IMR-90 (cell line): ENCODE data around the gene ZNF746. TPM values are rescaled to one million over a fixed set of nuclear protein-coding genes. Genes with fewer than 3 reads are reported as not detected.

Source experiments
- ATAC-seq: fragments of 200-7000 bp; cut with Tn5 transposase; 2 replicates; pipeline ENCODE4 v1.9.1; 2020; ENCODE audit warnings: low read depth, mild to moderate bottlenecking, moderate library complexity
- BruUV-seq: library from RNA; stranded (reverse); fragments of 400-500 nt; replicated peaks from 2 replicates; lab custom pipeline; 2021; lab: Mats Ljungman, UMichigan
- CTCF ChIA-PET: fragments of 300-600 bp; formaldehyde crosslinking; extraction: SDS; loops from one replicate; lab custom pipeline; 2021; ENCODE audit warnings: antibody characterized with exemption; lab: Yijun Ruan, JAX
- POLR2A ChIA-PET: fragments of 300-600 bp; sonication (Branson Sonifier 250); formaldehyde crosslinking; loops from one replicate; lab custom pipeline; 2022; ENCODE audit warnings: antibody characterized with exemption; ENCODE audit not compliant: unreplicated experiment; lab: Charles Lee
- DNase-seq: peaks from one replicate; pipeline ENCODE4 v3.0.0; 2013
- H2AFZ ChIP-seq: replicated peaks from 2 replicates; pipeline ENCODE3; 2013; ENCODE audit warnings: low read length, mild to moderate bottlenecking; ENCODE audit not compliant: poor library complexity
- H2AK5ac ChIP-seq: 2 replicates; pipeline ENCODE4 v1.6.1; 2013; ENCODE audit warnings: low read depth, low read length, inconsistent platforms
- H2AK9ac ChIP-seq: replicated peaks from 2 replicates; pipeline ENCODE3; 2013; ENCODE audit warnings: mild to moderate bottlenecking, low read depth, low read length, moderate library complexity; ENCODE audit not compliant: poor library complexity
- H2BK120ac ChIP-seq: 2 replicates; pipeline ENCODE4 v1.6.1; 2013; ENCODE audit warnings: low read depth, low read length, inconsistent platforms
- H2BK15ac ChIP-seq: 3 replicates; pipeline ENCODE4 v1.6.1; 2013; ENCODE audit warnings: low read depth, low read length, inconsistent platforms
- H2BK20ac ChIP-seq: 2 replicates; pipeline ENCODE4 v1.6.1; 2013; ENCODE audit warnings: low read depth, mild to moderate bottlenecking, inconsistent platforms, low read length, moderate library complexity
- H2BK5ac ChIP-seq: 2 replicates; pipeline ENCODE4 v1.6.1; 2013; ENCODE audit warnings: mild to moderate bottlenecking, low read depth, low read length, inconsistent platforms; ENCODE audit not compliant: poor library complexity, severe bottlenecking
- H3K14ac ChIP-seq: replicated peaks from 2 replicates; pipeline ENCODE4 v1.6.1; 2013; ENCODE audit warnings: low read depth, low read length, inconsistent platforms
- H3K18ac ChIP-seq: 2 replicates; pipeline ENCODE4 v1.6.1; 2013; ENCODE audit warnings: low read depth, low read length, control low read depth
- H3K23ac ChIP-seq: 2 replicates; pipeline ENCODE4 v1.6.1; 2013; ENCODE audit warnings: low read depth, low read length, inconsistent platforms
- H3K27ac ChIP-seq: 2 replicates; pipeline ENCODE4 v1.5.1; 2013; ENCODE audit warnings: mild to moderate bottlenecking, control low read depth, low read length; ENCODE audit not compliant: insufficient read depth
- H3K27me3 ChIP-seq: 2 replicates; pipeline ENCODE4 v1.6.1; 2013; ENCODE audit warnings: low read length; ENCODE audit not compliant: control insufficient read depth, insufficient read depth
- H3K36me3 ChIP-seq: 2 replicates; pipeline ENCODE4 v1.6.1; 2013; ENCODE audit warnings: low read length, mixed read lengths; ENCODE audit not compliant: control insufficient read depth, insufficient read depth
- H3K4ac ChIP-seq: 2 replicates; pipeline ENCODE4 v1.6.1; 2013; ENCODE audit warnings: low read depth, low read length, inconsistent platforms
- H3K4me1 ChIP-seq: 2 replicates; pipeline ENCODE4 v1.6.1; 2013; ENCODE audit warnings: low read length, mixed read lengths; ENCODE audit not compliant: control insufficient read depth, insufficient read depth
- H3K4me2 ChIP-seq: 2 replicates; pipeline ENCODE4 v1.6.1; 2013; ENCODE audit warnings: low read depth, mild to moderate bottlenecking, control low read depth, low read length, moderate library complexity
- H3K4me3 ChIP-seq: 2 replicates; pipeline ENCODE4 v1.5.1; 2013; ENCODE audit warnings: low read depth, mild to moderate bottlenecking, control low read depth, low read length, moderate library complexity; ENCODE audit not compliant: insufficient read depth
- H3K56ac ChIP-seq: 2 replicates; pipeline ENCODE4 v1.6.1; 2013; ENCODE audit warnings: low read length, inconsistent platforms; ENCODE audit not compliant: insufficient read depth; ENCODE audit errors: extremely low read depth
- H3K79me1 ChIP-seq, 2 experiments: 2 replicates each; pipeline ENCODE4 v1.6.1; 2013; ENCODE audit warnings: low read length in 2 of 2, inconsistent platforms in 1 of 2, low read depth in 1 of 2
- H3K9ac ChIP-seq: 2 replicates; pipeline ENCODE4 v1.6.1; 2013; ENCODE audit warnings: low read depth, low read length, control low read depth
- H3K9me1 ChIP-seq: 2 replicates; pipeline ENCODE4 v1.6.1; 2013; ENCODE audit warnings: low read length, inconsistent platforms; ENCODE audit not compliant: insufficient read depth
- H3K9me3 ChIP-seq: 2 replicates; pipeline ENCODE4 v1.6.1; 2013; ENCODE audit warnings: low read length; ENCODE audit not compliant: control insufficient read depth, insufficient read depth
- H4K20me1 ChIP-seq: 2 replicates; pipeline ENCODE4 v1.6.1; 2013; ENCODE audit warnings: low read length, inconsistent platforms; ENCODE audit not compliant: insufficient read depth
- H4K5ac ChIP-seq: 2 replicates; pipeline ENCODE4 v1.6.1; 2013; ENCODE audit warnings: mild to moderate bottlenecking, low read depth, low read length, control low read depth
- H4K8ac ChIP-seq, 2 experiments: 2 replicates each; pipeline ENCODE4 v1.6.1; 2013; ENCODE audit warnings: low read depth in 2 of 2, low read length in 2 of 2, control low read depth in 1 of 2, inconsistent platforms in 1 of 2
- H4K91ac ChIP-seq: 2 replicates; pipeline ENCODE4 v1.6.1; 2013; ENCODE audit warnings: low read depth, low read length, inconsistent platforms; ENCODE audit not compliant: insufficient read depth
- BHLHE40 ChIP-seq: fragments of 150-350 bp; IDR thresholded peaks from 2 replicates; pipeline ENCODE4 v1.6.1; 2016; ENCODE audit warnings: mild to moderate bottlenecking, low read depth, low read length
- CEBPB ChIP-seq: IDR thresholded peaks from 2 replicates; pipeline ENCODE4 v1.6.1; 2012; ENCODE audit warnings: low read depth, low read length, improper control_type of control experiment
- CHD1 ChIP-seq: IDR thresholded peaks from 2 replicates; pipeline ENCODE4 v1.6.1; 2012; ENCODE audit warnings: low read depth, low read length, improper control_type of control experiment
- ELK1 ChIP-seq: fragments of 150-350 bp; IDR thresholded peaks from 2 replicates; pipeline ENCODE4 v1.6.1; 2016; ENCODE audit warnings: low read depth, mild to moderate bottlenecking, low read length, moderate library complexity, borderline replicate concordance
- FOS ChIP-seq: fragments of 150-350 bp; IDR thresholded peaks from 2 replicates; pipeline ENCODE4 v1.6.1; 2016; ENCODE audit warnings: low read depth, low read length
- MAFK ChIP-seq: IDR thresholded peaks from 2 replicates; pipeline ENCODE4 v1.6.1; 2012; ENCODE audit warnings: low read depth, low read length, improper control_type of control experiment
- MAZ ChIP-seq: IDR thresholded peaks from 2 replicates; pipeline ENCODE4 v1.6.1; 2012; ENCODE audit warnings: low read depth, mild to moderate bottlenecking, low read length, improper control_type of control experiment, moderate library complexity, borderline replicate concordance
- MXI1 ChIP-seq: IDR thresholded peaks from 2 replicates; pipeline ENCODE4 v1.6.1; 2012; ENCODE audit warnings: low read depth, mild to moderate bottlenecking, low read length, moderate library complexity, borderline replicate concordance
- NFE2L2 ChIP-seq: fragments of 150-350 bp; IDR thresholded peaks from 2 replicates; pipeline ENCODE4 v1.6.1; 2016; ENCODE audit warnings: low read depth, mild to moderate bottlenecking, low read length
- POLR2A ChIP-seq: IDR thresholded peaks from 2 replicates; pipeline ENCODE4 v1.6.1; 2012; ENCODE audit warnings: mild to moderate bottlenecking, low read depth, low read length
- RAD21 ChIP-seq: IDR thresholded peaks from 2 replicates; pipeline ENCODE4 v1.6.1; 2012; ENCODE audit warnings: low read length, improper control_type of control experiment
- RCOR1 ChIP-seq: IDR thresholded peaks from 2 replicates; pipeline ENCODE4 v1.6.1; 2012; ENCODE audit warnings: mild to moderate bottlenecking, low read length, improper control_type of control experiment; ENCODE audit not compliant: insufficient replicate concordance
- RFX5 ChIP-seq: IDR thresholded peaks from 2 replicates; pipeline ENCODE4 v1.8.0; 2012; ENCODE audit warnings: low read depth, mild to moderate bottlenecking, low read length, moderate library complexity
- SMC3 ChIP-seq: fragments of 150-350 bp; IDR thresholded peaks from 2 replicates; pipeline ENCODE4 v1.6.1; 2016; ENCODE audit warnings: low read depth, mild to moderate bottlenecking, antibody characterized with exemption, low read length, moderate library complexity
- WGBS, 2 experiments: methylation state at CpG; one replicate each; pipeline versions ENCODE4 v1.1.5 to v1.1.7; 2013; ENCODE audit warnings: missing lambda C conversion rate in 2 of 2; ENCODE audit not compliant: insufficient read length in 1 of 2; ENCODE audit errors: extremely low coverage in 2 of 2; 5-methylcytosine and 5-hydroxymethylcytosine counted together
- dilution Hi-C: fragments of 300-500 bp; cut with HindIII; formaldehyde crosslinking; loops from one replicate; pipeline ENCODE4 v1.14.3; 2018; ENCODE audit warnings: low sequenced_read_pairs; ENCODE audit not compliant: unreplicated experiment
- in situ Hi-C: fragments of 300-500 bp; cut with MboI; formaldehyde crosslinking; loops from 3 replicates; pipeline ENCODE4 v1.14.3; 2019; ENCODE audit warnings: low sequenced_read_pairs, inconsistent platforms, mixed read lengths
- intact Hi-C: fragments of 100-400 bp; cut with micrococcal nuclease; formaldehyde crosslinking; loops from 2 replicates; pipeline ENCODE4 v1.10.0; 2022
- polyA plus RNA-seq, 3 experiments: library from polyadenylated mRNA; depleted of rRNA; stranded (reverse); fragments of >200 nt; gene quantifications; 2 replicates each; pipeline ENCODE4 v1.2.3, GENCODE V29; 2012; ENCODE audit warnings: low replicate concordance in 1 of 3
- total RNA-seq: library from RNA; depleted of rRNA; stranded (reverse); fragments of >200 nt; gene quantifications from 2 replicates; pipeline ENCODE4 v1.2.3, GENCODE V29; 2012
- TF ChIP-seq, protein P1 (sequence below): fragments of 150-350 bp; IDR thresholded peaks from 2 replicates; pipeline ENCODE4 v1.6.1; 2017; ENCODE audit warnings: mild to moderate bottlenecking, antibody characterized with exemption, low read length, low read depth
- TF ChIP-seq, protein P2 (sequence below): conservative IDR thresholded peaks from 2 replicates; pipeline ENCODE4 v1.5.1; 2012; ENCODE audit warnings: mild to moderate bottlenecking, low read depth, low read length, improper control_type of control experiment

The ZNF746 gene
- total and polyA plus RNA-seq, 2 of the 4 experiments (the other 2 are of a cell fraction), result 6.6 to 8.4 TPM

DNA sequence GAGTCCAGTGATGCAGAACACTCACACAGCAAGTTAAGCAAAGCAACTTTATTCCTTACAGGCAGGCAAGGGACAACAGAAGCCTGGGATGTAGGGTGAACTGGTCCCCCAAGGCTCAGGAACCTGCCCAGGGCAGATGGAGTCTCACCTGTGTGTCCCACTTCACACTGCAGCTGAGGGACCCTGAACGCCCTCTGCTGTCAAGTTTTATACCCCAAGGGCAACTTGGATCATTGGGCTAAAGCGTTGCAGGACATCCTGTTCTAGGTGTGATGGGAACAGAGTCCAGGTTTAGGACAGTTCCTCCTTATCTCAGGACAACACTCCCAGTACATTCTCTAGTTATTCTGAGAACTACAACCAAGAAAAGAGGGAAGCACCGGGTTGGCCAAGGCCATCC, 49.5 kb upstream of the ZNF746 start:
- no peak overlapping the region for H2BK5ac ChIP-seq
- no peak overlapping the region for H4K5ac ChIP-seq
- H2BK20ac ChIP-seq, result no peak overlapping the region
- no peak overlapping the region for H3K23ac ChIP-seq
- DNase-seq, result no peak
- intact Hi-C loops (no loop called here), in situ Hi-C loops (no loop called here), dilution Hi-C loops (no loop called here)
- no peaks in the 10 kb centered on the region for H3K9me3 ChIP-seq
- no peak overlapping the region for H2AK9ac ChIP-seq
- H3K4me2 ChIP-seq, result no peak overlapping the region
- no peak overlapping the region for H4K91ac ChIP-seq
- H3K14ac ChIP-seq, result no peak overlapping the region
- H3K9me1 ChIP-seq, result no peaks in the 10 kb centered on the region; the same call in 1 of the 2 replicates
- no peak overlapping the region for H3K4ac ChIP-seq
- H3K56ac ChIP-seq, result no peak overlapping the region
- CTCF ChIA-PET, result no interaction called here
- POLR2A ChIA-PET, result no interaction called here
- TF ChIP-seq RFX5 (no peak), SMC3 (no peak), NFE2L2 (no peak), BHLHE40 (no peak), MAFK (no peak), MXI1 (no peak), RAD21 (no peak), FOS (no peak), RCOR1 (no peak), MAZ (no peak), ELK1 (no peak), CEBPB (no peak), POLR2A (no peak), CHD1 (no peak)
- TF ChIP-seq, protein P1, sequence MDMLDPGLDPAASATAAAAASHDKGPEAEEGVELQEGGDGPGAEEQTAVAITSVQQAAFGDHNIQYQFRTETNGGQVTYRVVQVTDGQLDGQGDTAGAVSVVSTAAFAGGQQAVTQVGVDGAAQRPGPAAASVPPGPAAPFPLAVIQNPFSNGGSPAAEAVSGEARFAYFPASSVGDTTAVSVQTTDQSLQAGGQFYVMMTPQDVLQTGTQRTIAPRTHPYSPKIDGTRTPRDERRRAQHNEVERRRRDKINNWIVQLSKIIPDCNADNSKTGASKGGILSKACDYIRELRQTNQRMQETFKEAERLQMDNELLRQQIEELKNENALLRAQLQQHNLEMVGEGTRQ, result no peak
- TF ChIP-seq, protein P2, sequence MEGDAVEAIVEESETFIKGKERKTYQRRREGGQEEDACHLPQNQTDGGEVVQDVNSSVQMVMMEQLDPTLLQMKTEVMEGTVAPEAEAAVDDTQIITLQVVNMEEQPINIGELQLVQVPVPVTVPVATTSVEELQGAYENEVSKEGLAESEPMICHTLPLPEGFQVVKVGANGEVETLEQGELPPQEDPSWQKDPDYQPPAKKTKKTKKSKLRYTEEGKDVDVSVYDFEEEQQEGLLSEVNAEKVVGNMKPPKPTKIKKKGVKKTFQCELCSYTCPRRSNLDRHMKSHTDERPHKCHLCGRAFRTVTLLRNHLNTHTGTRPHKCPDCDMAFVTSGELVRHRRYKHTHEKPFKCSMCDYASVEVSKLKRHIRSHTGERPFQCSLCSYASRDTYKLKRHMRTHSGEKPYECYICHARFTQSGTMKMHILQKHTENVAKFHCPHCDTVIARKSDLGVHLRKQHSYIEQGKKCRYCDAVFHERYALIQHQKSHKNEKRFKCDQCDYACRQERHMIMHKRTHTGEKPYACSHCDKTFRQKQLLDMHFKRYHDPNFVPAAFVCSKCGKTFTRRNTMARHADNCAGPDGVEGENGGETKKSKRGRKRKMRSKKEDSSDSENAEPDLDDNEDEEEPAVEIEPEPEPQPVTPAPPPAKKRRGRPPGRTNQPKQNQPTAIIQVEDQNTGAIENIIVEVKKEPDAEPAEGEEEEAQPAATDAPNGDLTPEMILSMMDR, result no peak
- no peak for ATAC-seq
- no peaks in the 10 kb centered on the region for H3K79me1 ChIP-seq
- no peak overlapping the region for H4K8ac ChIP-seq
- H2AK5ac ChIP-seq, result no peak overlapping the region
- no peak overlapping the region for H3K9ac ChIP-seq
- no TSS peak for BruUV-seq
- H3K27me3 ChIP-seq, result no peaks in the 10 kb centered on the region
- no peaks in the 10 kb centered on the region for H3K4me1 ChIP-seq
- H2AFZ ChIP-seq, result no peak overlapping the region
- no peak overlapping the region for H3K27ac ChIP-seq
- H3K4me3 ChIP-seq, result no peak overlapping the region
- H2BK15ac ChIP-seq, result no peak overlapping the region
- WGBS, 2 experiments, result no CpG with 5 or more reads among the region's 3 CpGs
- peaks cover 51% of the 10 kb centered on the region for H3K36me3 ChIP-seq
- no peak overlapping the region for H3K18ac ChIP-seq
- no peak overlapping the region for H2BK120ac ChIP-seq
- no peaks in the 10 kb centered on the region for H4K20me1 ChIP-seq
